Choroid plexus epithelial cell (primary cell): Measurements from ENCODE around the gene C4orf51.
"Not testable (repeated sequence)": the region's sequence is repeated elsewhere in the genome, so short reads cannot be mapped to it uniquely, and the experiment has no call there.

Experiments
- DNase-seq: peaks from one replicate; pipeline ENCODE4 v3.0.0-alpha.2; 2010; ENCODE audit warnings: low read depth
- H3K4me3 ChIP-seq: 2 replicates; pipeline ENCODE4 v1.5.1; 2011; ENCODE audit warnings: low read depth, mild to moderate bottlenecking, control low read depth, low read length, moderate library complexity
- TF ChIP-seq, protein P1 (sequence below): conservative IDR thresholded peaks from 2 replicates; pipeline ENCODE4 v1.5.1; 2011; ENCODE audit warnings: low read depth, mild to moderate bottlenecking, control low read depth, inconsistent platforms, low read length, moderate library complexity

C4orf51 gene

DNA sequence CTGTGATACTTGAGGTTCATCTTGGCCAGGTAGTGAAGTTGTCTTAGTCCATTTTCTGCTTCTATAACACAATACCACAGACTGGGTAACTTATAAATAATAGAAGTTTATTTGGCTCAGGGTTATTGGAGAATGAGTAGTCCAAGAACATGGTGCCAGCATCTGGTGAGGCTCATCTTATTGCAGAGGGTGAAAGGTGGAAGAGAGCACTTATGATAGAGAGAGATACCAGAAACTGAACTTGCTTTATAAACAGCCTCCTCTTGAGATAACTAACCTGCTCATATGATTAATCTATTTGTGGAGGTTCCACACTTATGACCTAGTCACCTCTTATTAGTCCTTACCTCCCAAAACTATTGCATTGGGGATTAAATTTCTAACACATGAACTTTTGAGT is 1.6 kb downstream of the C4orf51 start:
- TF ChIP-seq, protein P1, sequence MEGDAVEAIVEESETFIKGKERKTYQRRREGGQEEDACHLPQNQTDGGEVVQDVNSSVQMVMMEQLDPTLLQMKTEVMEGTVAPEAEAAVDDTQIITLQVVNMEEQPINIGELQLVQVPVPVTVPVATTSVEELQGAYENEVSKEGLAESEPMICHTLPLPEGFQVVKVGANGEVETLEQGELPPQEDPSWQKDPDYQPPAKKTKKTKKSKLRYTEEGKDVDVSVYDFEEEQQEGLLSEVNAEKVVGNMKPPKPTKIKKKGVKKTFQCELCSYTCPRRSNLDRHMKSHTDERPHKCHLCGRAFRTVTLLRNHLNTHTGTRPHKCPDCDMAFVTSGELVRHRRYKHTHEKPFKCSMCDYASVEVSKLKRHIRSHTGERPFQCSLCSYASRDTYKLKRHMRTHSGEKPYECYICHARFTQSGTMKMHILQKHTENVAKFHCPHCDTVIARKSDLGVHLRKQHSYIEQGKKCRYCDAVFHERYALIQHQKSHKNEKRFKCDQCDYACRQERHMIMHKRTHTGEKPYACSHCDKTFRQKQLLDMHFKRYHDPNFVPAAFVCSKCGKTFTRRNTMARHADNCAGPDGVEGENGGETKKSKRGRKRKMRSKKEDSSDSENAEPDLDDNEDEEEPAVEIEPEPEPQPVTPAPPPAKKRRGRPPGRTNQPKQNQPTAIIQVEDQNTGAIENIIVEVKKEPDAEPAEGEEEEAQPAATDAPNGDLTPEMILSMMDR: no peak
- no peak for DNase-seq
- no peak overlapping the region for H3K4me3 ChIP-seq

GRCh38 chr4:145681956-145682355 is 2.0 kb downstream of the C4orf51 start:
- TF ChIP-seq, protein P1: no peak
- DNase-seq: peak; percentile 9
- H3K4me3 ChIP-seq: no peak overlapping the region

DNA sequence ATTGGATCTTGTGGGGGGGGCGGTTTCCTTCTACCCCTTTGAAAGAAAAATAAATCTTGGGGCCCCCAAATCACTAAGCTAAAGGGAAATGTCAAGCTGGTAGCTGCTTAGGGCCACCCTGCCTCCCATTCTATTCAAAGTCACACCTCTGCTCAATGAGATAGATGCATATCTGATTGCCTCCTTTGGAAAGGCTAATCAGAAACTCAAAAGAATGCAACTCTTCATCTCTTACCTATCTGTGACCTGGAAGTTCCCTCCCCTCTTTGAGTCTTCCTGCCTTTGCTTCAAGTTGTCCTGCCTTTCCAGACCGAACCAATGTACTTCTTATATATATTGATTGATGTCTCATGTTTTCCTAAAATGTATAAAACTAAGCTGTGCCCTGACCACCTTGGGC is 7.0 kb downstream of the C4orf51 start:
- H3K4me3 ChIP-seq: no peak overlapping the region
- no peak for DNase-seq
- TF ChIP-seq, protein P1: no peak

DNA sequence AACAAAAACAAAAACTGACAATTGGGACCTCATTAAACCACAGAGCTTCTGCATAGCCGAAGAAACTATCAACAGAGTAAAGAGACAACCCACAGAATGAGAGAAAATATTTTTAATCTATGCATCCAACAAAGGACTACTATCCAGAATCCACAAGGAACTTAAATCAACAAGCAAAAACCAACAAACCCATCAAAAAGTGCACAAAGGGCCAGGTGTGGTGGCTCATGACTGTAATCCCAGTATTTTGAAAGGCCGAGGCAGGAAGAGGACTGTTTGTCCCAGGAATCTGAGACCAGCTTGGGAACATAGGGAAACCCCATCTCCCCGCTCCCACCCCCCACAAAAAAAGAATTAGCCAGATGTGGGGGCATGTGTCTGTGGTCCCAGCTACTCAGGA is 10.7 kb downstream of the C4orf51 start:
- no peak for DNase-seq
- TF ChIP-seq, protein P1: no peak
- H3K4me3 ChIP-seq: no peak overlapping the region

GRCh38 chr4:145691416-145691815 is 11.5 kb downstream of the C4orf51 start:
- not testable (repeated sequence) for H3K4me3 ChIP-seq, DNase-seq

GRCh38 chr4:145694929-145695328 is 15.0 kb downstream of the C4orf51 start:
- H3K4me3 ChIP-seq: no peak overlapping the region
- DNase-seq: no peak
- TF ChIP-seq, protein P1: no peak

GRCh38 chr4:145697332-145697731 is 17.4 kb downstream of the C4orf51 start:
- H3K4me3 ChIP-seq: no peak overlapping the region
- TF ChIP-seq, protein P1: no peak
- no peak for DNase-seq

DNA sequence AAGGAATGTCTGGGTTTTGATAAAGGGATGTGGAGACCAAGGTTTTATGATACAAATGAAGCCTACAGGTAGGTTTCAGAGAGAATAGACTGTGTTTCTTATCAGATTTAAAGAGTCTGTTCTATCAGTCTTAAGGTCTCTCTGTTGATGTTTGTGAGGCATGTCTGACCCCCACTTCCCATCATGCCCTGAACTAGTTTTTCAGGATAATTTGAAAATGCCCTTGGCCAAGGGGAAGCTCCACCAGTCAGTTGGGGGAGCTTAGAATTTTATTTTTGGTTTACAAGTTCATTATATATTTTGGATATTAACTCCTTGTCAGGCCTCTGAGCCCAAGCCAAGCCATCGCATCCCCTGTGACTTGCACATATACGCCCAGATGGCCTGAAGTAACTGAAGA is 18.6 kb downstream of the C4orf51 start:
- TF ChIP-seq, protein P1: no peak
- no peak overlapping the region for H3K4me3 ChIP-seq
- no peak for DNase-seq
